ENCODE measurements around the gene HSPA14. TPM values are rescaled to one million over a fixed set of nuclear protein-coding genes. Genes with fewer than 3 reads are reported as not detected.

Gene HSPA14
- total RNA-seq, 1 experiment from 2014 or later = 19.9 TPM

- Histone ChIP-seq H3K4me2 (ENCODE audit: low read length) (no peak overlapping the region), H4K20me1 (ENCODE audit: insufficient read depth) (no peaks in the 10 kb centered on the region), H3K9me2 (ENCODE audit: insufficient read depth) (no peaks in the 10 kb centered on the region), H3K27me3 (ENCODE audit: insufficient read depth, low read length) (no peaks in the 10 kb centered on the region), H3K9ac (ENCODE audit: low read length) (no peak overlapping the region), H3K27ac (ENCODE audit: low read depth, low read length) (no peak overlapping the region), H3K4me1 (ENCODE audit: control insufficient read depth in 1 of 2, insufficient read depth in 2 of 2, low read length in 2 of 2) (no peaks in the 10 kb centered on the region), H3K9me3 (ENCODE audit: control insufficient read depth in 1 of 2, insufficient read depth in 1 of 2, low read depth in 1 of 2, low read length in 2 of 2) (peaks cover 10 to 12% of the 10 kb centered on the region in 2 experiments; a peak in 2 of 4 replicates), H3K79me2 (ENCODE audit: insufficient read depth, low read length) (peaks cover 19% of the 10 kb centered on the region; the same call in 1 of the 2 replicates), H3K36me3 (ENCODE audit: control insufficient read depth in 1 of 2, insufficient read depth in 2 of 2, low read length in 2 of 2) (peaks cover 19 to 84% of the 10 kb centered on the region in 2 experiments), H2AFZ (ENCODE audit: low read depth, low read length, poor library complexity, severe bottlenecking) (no peak overlapping the region), H3K4me3 (replicated peaks in 1 of 2; ENCODE audit: low read depth in 1 of 2, low read length in 2 of 2) (no peak overlapping the region)
- ChIA-PET CTCF (no interaction called here), RAD21 (ENCODE audit: low non-redundant PET in 1 of 2, low total read pairs in 2 of 2, uncharacterized antibody in 2 of 2, unreplicated experiment in 2 of 2) (no interaction called here), POLR2A (no interaction called here)
- BruUV-seq (replicated peaks) = no TSS peak
- intact Hi-C loops (cut with micrococcal nuclease) = no loop called here
- no peak for DNase-seq (ENCODE audit: low read depth, low spot score)
- TF ChIP-seq EZH2phosphoT487 (IDR thresholded peaks at IDR 0.05; ENCODE audit: borderline replicate concordance) (no peak), ZFX (IDR thresholded peaks at IDR 0.05) (no peak), ZNF274 (IDR thresholded peaks at IDR 0.05; ENCODE audit: low read depth, low read length) (no peak), YY1 (IDR thresholded peaks at IDR 0.05; ENCODE audit: extremely low read depth, insufficient replicate concordance, low read depth, low read length) (no peak), CBX3 (IDR thresholded peaks at IDR 0.05; ENCODE audit: low read depth) (0 out of 2 replicates have a peak, but pooled peaks have one; percentile 18), FOSL1 (IDR thresholded peaks at IDR 0.05; ENCODE audit: low read depth) (no peak), REST (IDR thresholded peaks at IDR 0.05; ENCODE audit: low read depth) (no peak), JUND (IDR thresholded peaks at IDR 0.05) (no peak)
- no peak for ATAC-seq
These were observed 79.7 kb downstream of the HSPA14 start for GRCh38 chr10:14917827-14918226.

Data from HCT116 (cell line).